ENCODE measurements around the gene ZMYM3.

- TF ChIP-seq KDM1A (IDR thresholded peaks at IDR 0.05): no peak
- TF ChIP-seq SMC3 (conservative IDR thresholded peaks at IDR 0.05; ENCODE audit: insufficient read depth, low read depth, low read length): no peak
- no peak for TF ChIP-seq EHMT2 (IDR thresholded peaks at IDR 0.05)
- TF ChIP-seq SMAD4 (CRISPR knock-in tag; conservative IDR thresholded peaks at IDR 0.05): no peak
- no peak for TF ChIP-seq CTCF (IDR thresholded peaks at IDR 0.05 in 2 of 3, conservative IDR thresholded peaks at IDR 0.05 in 1 of 3; ENCODE audit: insufficient read depth in 2 of 3, low read depth in 1 of 3, low read length in 3 of 3)
These were observed 18.5 kb downstream of the ZMYM3 start for GRCh38 chrX:71235482-71235881.

Data from K562 (cell line).